AG09319 (cell line): Measurements from ENCODE around the gene MRPL16.

Experiments
- DNase-seq: peaks from one replicate; pipeline ENCODE4 v3.0.0-alpha.2; 2010; ENCODE audit warnings: low read depth; ENCODE audit errors: extremely low read depth
- TF ChIP-seq, protein P1 (sequence below): IDR thresholded peaks from 2 replicates; pipeline ENCODE4 v1.5.1; 2011; ENCODE audit warnings: low read depth, mild to moderate bottlenecking, inconsistent platforms, low read length, moderate library complexity

The MRPL16 gene

DNA sequence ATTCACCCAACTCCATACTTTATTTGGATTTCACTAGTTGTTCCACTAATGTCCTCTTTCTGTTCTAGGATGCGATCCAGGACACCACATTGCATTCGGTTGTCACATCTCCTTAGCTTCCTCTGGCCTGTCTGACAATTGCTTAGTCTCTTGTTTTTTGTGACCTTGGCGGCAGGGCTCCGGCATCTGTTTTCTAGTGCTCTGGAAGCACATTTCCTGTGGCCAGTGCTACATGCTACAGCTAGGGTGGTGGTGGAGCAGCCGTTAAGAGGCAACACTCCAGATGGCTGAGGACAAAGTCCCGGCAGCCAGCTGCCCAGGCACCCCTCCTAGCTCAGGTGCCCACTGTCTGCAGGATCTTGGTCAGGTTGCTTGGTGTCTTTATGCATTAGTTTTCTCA lies 48.6 kb downstream of the MRPL16 start:
- DNase-seq = no peak

DNA sequence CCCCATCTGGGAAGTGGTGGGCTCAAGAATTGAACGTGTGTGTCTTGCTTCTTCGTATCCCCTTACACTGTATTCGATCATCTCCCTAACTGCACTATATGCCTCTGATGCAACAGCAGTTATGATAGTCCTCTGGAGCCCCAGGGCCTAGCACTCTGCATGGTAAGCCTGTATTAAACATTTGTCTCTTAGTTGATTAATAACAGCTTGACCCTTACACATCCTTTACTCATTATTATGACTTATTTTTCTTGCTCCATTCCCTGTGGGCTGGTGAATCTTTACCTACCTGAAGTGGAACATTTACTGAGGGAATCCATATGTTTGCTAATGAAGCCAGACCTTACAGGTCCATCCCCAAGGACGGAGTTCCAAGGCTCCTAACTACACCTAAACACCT lies 49.8 kb downstream of the MRPL16 start:
- no peak for DNase-seq
- TF ChIP-seq, protein P1, sequence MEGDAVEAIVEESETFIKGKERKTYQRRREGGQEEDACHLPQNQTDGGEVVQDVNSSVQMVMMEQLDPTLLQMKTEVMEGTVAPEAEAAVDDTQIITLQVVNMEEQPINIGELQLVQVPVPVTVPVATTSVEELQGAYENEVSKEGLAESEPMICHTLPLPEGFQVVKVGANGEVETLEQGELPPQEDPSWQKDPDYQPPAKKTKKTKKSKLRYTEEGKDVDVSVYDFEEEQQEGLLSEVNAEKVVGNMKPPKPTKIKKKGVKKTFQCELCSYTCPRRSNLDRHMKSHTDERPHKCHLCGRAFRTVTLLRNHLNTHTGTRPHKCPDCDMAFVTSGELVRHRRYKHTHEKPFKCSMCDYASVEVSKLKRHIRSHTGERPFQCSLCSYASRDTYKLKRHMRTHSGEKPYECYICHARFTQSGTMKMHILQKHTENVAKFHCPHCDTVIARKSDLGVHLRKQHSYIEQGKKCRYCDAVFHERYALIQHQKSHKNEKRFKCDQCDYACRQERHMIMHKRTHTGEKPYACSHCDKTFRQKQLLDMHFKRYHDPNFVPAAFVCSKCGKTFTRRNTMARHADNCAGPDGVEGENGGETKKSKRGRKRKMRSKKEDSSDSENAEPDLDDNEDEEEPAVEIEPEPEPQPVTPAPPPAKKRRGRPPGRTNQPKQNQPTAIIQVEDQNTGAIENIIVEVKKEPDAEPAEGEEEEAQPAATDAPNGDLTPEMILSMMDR = no peak

More for the DNA sequence above, 48.6 kb downstream of the MRPL16 start:
- TF ChIP-seq, protein P1 = no peak

DNA sequence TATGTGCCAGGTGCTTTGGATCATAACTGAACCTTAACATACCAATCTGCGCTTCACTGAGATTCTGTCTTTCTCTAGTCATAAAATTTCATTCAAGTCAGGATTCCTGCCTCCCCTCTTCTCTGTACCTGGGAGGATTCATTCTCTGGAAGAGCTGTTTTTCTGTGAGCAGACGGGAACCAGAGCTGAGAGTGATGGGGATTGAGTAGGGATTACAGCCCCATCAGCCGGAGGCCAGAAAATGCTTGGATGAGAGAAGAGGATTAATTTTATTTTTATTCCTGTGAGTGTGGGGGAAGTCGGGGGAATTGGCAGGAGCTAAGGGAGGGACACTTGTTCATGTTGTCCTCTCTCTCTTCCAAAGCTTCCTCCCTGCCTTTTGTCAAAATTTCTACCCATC lies 50.7 kb downstream of the MRPL16 start:
- TF ChIP-seq, protein P1 = no peak
- no peak for DNase-seq

DNA sequence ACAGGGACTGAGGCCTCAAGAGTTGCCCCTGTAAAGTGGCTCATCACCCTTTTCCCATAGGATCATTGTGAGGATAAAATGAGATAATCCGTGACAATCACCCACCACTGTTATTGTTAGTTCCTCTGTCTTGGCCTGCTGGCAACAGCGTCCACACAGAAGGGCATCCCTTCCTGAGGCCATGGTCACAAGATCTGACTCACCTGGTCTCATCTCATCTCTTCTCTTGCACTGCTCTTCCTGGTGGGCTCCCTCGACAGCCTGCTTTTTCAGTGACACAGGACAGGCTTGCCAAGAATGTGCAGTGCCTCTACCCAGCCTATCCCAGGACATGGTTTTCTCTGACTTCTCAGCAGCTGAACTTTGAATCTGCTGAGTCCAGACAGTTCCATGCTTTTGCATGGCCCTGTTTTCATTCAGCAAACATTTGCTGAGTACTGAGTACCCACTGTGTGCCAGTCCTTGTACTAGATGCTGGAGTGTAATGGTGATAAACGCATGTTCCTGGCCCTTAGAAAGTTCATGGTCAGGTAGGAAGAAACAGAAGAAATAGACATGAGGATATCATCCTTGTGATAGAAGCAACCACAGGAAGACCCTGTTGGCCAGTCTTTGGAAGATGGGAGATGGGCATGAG lies 52.1 kb downstream of the MRPL16 start:
- DNase-seq = no peak
- TF ChIP-seq, protein P1 = no peak

DNA sequence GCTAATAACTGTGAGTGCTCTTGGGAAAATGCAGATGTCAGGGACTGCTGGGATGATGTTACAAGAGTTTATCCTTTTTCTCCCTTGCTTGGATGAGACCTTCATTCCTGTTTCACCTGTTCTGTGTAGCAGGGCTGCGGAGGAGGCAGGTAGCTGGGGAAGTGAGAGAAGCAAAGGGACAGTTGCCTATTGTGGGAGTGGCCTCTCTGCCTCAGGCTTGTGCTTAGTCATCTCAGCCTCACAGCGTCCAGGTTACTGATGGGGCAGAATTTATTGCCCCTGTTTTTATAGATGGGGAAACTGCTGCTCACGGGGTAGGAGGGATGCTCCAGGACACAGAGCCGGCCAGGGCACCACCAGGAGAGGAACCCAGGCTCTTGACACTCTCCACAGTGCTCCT lies 53.7 kb downstream of the MRPL16 start:
- TF ChIP-seq, protein P1 = no peak
- no peak for DNase-seq

DNA sequence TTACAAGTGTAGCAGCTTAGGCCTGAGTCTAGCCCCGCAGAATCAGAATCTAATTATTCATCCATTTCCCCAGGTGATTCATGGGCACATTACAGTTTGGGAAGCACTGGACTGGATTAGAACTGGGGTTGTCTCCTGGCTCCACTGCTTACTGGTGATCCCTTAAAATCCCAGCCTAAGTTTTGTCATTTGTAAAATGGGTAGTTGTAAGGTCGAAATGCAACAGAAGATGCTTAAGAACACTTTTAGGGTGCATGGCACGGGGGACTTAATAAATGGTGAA lies 54.1 kb downstream of the MRPL16 start:
- no peak for DNase-seq
- TF ChIP-seq, protein P1 = no peak
